Stimulated activated CD8-positive, alpha-beta memory T cell treated with anti-CD3 and anti-CD28 coated beads, Interleukin-2, amount 100 ng/mL, for 1 hour (primary cell): ENCODE measurements around the gene RASGRF1.
"Not testable (repeated sequence)": the region's sequence is repeated elsewhere in the genome, so short reads cannot be mapped to it uniquely, and the experiment has no call there.

Experiments used
- DNase-seq, 2 donors: peaks; one replicate each; pipeline ENCODE4 v3.0.0-alpha.2; 2020; ENCODE audit warnings: low read depth in 2 of 2

Gene RASGRF1

DNA sequence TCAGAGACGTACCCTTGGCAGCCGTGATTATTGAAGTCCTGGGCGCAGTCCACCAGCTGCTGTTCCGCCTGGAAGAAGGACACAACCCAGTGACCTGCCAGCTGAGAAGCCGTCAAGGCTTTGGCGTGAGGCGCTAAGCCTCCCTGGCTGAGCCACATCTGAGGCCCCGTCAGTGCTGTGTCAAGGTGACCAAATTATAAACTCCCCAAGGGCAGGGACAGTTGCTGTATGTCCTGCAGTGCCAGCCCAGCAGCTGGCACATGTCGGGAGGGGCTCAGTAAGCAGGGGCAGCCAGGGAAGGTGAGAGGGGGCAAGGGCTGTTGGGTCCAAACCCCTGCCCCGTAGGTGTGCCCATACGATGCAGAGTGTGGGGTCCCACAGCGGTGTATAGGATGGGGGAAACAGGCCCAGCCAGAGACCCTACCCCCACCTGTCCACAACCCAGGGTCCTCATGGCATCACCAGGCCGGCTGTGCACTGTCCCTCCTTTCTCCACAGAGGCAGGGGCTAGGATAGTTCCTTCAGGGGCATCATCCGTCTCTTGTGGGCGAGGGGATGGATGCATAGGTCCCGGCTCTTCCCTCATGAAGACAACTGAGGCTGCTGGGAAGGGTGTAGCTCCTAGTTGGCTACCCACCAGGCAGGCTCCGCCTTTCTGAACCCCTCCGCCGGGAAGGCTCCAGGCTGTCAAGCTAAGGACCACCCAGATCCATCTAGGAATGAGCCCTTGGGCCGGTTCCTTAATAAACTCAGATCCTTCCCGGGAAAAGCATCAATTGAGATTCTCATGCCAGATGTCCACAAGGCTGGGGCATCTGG, 158.9 kb downstream of the RASGRF1 start:
- no peak for DNase-seq

DNA sequence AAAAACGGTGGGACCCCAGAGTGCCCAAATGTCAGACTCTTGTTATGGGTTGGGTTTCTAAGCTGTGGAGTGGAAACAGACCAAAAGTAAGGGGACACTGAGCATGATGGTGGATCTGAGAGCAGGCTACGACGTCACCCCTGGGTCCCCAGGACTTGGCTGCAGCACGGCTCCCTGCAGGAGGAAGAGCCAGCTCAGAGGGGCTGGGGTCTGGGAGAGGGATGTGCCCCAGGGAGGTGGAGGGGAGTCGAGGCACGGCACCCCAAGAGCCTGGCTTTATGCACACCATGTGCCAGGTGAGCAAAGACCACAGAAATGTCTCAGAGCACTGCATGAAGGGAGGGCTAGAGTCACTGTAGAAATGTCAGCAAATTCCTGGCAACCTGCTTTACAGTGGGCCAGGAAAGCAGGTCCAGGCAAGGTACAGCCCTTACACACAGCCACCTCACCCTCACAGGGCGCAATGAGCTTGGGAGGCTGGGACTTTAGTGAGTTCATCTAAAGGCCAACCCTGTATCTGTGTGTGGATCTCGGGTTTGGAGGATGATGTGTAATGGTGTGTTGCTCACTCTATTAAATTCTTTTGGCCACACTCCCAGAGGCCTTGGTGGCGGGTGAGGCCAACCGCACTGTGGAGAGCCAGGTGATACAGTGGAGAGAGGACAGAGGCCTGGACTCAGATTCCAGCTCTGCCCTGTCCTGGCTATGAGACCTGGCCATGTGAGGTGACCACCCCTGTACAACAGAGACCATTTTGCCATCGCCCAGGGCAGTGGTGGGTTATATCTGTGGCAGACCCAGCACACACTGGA, 159.8 kb downstream of the RASGRF1 start:
- DNase-seq = no peak

DNA sequence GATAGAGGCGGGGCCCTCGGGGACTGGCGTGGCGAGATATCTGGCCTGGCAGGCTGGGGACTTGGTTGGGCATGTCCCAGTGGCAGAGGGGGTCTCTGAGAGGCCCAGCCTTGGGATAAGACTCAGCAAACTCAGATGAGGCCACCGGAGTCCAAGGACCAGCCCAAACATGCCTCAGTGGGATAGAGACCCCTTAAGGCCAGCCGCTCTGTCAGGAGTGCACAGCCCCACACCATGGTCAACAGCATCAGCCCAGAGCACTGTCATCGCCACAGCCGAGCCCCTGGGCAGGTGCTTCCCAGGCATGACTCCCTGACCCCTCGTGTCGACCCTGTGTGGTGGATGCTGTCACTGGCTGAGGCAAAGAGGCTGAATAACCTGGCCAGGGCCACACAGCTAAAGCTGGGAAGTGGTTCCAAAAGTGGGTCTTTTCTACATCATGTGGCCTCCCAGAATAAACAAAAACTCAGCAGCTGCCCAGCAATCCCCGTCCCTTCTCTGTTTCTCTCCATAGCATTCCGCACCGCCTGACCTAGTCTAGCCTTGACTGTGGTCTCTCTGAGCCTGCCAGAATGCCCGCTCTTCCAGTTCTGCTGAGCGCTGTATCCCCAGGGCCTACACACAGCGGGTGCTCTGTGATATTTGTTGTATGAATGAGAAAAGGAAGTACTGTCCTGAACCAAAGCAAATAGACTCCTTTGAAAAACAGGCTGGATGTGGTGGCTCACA, 160.9 kb downstream of the RASGRF1 start:
- no peak for DNase-seq

DNA sequence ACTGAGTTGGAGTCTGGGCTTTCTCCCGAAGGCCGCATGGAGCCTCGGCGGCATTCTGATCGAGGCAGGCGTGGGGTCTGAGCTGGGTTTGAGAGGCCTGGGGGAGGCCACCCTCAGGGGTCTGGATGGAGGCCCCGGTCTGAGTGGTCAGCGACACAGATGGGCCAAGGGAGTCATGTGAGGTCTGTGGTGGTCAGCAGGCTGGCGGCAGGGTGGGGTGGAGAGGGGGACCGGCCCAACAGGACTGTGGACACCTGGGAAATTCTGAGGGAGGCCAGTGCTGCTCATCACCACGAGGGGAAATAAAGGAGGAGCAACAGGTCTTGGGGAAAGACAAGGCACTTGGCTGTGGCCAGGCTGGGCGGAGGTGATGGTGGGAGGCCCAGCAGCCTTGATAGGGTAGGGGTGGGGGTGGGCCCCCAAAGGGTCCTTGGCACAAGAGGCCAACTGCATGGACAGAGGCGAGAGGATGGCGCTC, 161.9 kb downstream of the RASGRF1 start:
- DNase-seq = no peak

DNA sequence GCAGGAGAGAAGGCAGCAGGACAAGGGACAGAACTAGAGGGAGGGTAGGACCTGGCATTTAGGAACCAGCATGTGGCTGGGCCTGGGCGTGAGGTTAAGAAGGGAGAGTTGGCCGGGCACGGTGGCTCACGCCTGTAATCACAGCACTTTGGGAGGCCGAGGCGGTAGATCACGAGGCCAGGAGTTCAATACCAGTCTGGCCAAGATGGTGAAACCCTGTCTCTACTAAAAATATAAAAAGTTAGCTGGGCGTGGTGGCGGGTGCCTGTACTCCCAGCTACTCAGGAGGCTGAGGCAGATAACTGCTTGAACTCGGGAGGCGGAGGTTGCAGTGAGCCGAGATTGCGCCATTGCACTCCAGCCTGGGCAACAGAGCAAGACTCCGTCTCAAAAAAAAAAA, 162.4 kb downstream of the RASGRF1 start:
- DNase-seq = not testable (repeated sequence)

DNA sequence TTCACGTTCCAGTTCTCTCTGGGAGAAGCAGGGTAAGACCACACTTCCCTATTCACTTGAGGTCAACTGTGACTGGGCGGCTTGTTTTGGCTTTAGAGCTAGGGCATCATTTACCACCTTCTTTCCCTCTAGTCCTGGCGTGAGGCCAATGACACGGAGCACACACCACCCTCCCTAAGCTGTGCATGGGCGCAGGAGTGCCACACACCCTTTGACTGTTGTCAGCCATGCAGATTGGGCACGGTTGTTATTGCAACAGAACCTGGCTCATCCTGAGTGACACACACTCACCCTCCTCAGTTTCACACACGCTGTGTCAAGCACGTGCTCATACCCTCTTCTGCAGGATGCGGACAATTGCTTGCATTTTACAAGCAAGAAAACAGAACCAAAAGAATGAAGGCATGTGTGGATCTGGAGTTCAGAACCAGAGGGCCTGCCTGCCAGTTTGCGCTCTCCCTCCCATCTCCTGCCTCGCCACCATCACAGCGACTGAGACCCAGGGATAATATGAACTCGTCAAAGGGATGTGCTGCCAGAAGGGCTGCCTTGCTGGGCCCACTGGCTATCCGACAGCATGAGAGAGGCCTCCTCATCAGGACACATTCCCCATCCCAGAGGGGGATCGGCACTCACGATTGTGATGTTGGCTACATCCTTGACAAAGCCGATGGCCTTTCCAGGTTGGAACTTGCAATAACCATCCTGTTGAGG, 163.3 kb downstream of the RASGRF1 start:
- DNase-seq = no peak

DNA sequence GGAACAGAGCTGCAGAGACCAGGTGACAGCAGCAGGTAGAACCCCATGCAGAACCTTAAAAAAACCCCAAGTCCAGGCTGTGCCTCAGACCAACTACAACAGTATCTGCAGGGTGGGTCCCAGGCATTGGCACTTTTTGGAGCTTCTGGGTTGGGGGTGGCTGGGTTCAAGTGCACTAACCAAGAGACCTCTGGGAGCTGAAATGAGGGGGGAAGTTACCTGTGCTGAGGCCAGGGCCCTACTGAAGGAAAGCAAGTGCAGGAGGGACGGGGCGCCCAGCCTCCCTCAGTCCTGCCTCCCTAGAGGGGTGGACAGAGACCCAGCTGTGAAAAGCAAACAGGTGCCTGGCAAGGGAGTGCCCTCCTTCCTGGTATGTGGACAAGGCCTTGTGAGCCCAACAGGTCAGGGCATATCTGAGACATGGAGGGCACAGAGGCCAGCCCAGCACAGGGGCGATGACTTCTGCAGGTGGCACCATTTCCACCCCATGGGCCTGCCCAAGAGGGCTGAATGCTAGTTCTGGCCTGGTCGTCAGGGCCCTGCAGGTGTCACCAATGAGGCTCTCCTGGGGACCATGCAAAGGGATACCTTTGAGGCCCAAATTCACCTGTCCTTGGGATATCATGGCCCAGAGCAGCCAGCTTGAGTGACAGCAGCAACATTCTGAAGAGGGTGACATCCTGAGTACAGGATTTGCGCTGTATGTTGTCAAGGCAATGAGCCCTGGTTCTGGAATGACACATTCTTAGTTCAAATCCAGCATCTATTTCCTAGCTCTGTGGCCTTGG, 164.4 kb downstream of the RASGRF1 start:
- no peak for DNase-seq

DNA sequence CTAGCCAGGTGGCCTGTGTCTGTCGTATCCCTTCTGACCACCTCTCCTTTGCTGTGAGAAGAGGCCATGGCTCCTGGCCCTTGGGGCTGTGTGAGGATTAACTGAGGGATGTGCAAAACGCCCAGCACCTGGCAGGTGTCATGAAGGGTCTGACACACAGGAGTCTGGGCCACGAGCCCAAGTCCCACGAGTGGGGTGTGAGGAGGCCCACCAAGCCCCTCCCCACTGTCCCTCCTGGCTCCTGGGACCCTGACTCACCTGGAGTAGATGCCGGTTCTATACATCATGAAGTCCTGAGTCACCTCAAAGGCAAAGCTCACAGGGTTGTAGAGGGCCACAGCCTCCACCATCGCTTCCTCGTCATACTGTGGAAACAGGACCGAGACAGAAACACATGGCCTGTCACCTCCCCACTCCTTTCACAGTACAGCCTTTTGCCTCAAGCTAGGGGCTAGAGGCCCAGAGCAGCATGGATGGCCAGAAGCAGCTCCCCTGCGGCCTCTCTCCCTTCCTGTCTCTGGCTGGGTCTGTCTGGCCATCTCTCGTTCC, 165.4 kb downstream of the RASGRF1 start:
- DNase-seq = no peak

DNA sequence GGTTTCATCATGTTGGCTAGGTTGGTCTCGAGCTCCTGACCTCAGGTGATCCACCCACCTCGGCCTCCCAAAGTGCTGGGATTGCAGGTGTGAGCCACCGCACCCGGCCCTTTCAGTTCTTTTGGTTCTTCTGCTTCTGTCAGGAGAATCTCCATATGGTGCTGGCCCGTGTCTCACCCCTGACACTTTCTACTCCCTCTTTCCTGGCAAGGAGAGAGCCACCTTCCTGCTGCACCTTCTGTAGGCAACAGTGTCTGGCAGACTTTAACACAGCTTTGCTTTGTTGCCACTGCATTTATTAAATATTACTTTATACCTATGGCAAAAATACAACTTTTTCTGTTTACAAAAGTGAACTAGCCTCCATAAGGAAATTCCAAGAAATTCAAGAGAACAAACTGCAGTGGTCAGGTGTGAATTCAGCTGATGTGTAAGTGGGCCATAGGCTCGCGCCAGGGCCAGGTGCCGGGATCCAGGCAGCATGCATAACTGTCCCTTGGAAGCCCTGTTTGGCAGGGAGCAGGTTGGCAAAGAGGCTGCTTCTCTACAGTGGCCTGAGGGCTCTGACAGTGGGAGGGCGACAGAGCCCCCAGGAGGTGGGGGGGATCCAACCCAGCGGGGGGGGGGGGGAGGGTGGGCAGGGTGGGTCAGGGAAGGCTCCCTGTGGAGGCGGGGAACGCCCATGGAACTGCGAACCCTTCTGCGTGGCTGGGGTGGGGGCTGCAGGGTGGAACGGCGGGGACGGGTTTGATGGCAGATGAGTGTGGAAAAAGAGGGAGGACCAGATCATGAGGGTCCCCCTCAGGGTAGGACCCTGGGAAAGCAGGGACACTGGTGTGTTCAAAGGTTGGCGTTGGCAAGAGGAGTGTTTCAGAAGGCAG, 166.9 kb downstream of the RASGRF1 start:
- DNase-seq = no peak

DNA sequence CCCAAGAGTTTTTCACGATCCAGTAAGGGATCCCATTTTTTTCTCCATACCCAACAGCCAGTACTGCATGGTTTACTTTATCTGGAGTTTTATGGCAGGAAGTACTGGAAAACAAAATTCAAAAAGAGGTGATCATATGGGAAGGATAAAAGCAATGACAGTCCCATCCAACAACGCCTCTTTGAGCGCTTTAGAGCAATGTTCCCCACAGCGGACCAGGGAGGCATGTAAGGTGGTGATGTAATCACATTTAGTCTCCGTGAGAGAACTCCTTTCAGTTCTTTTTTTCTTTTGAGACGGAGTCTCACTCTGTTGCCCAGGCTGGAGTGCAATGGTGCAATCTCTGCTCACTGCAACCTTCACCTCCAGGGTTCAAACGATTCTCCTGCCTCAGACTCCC, 167.6 kb downstream of the RASGRF1 start:
- DNase-seq = no peak

DNA sequence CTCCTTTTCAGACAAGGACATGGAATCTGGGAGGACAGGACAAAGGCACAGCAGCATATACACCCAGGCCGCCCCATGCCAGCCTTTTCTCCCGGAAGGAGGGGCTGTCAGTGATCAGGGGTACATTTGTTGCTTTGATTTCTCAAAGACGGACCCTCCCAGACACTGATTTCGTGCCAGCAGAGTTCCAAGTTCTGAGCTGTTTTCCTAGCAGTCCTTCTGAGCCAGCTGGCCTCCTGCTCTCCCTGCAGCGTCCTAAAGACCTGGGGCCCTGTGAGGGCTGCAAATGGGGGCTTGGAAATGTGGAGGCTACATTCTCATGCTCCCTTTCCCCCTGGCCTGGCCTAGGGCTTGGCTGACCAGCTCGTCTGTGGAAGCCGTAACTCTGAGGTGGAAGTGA, 168.1 kb downstream of the RASGRF1 start:
- no peak for DNase-seq

DNA sequence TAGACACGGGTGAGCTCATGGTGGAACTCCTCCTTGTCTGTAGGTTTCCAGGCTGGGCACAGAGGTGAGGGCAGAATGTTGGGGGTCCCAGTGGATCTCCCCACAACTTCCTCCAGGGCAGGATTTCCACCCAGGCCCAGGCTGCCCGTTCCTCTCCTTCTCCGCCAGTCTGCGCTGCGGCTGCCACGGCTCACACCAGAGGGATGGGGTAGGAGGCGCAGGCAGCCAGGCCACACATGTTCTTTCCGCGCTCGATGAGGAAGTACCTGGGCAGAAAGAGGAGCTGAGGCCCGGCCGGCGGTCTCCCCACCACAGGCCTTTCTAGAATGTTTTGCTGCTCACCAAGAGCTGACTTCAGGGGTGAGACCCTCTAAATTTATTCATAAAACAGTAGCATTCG, 168.6 kb downstream of the RASGRF1 start:
- DNase-seq = no peak

DNA sequence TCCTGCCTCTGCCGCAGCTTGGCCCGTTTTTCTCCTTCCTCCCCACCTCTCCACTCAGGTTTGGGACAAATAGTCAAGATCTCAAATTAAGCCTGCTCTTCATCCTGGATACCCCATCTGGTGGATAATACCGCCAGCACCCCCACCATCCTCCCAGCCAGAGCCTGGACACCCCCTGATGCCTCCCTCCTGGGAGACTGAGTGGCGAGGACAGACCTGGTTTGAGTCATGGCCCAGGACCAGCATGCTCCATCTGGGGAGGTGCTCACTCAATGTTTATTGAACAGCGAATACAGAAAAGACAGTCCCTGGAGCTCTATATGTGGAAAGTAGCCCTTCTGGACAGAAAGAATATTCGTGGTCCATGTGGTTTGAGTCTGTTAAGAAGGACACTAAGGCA, 169.1 kb downstream of the RASGRF1 start:
- no peak for DNase-seq

DNA sequence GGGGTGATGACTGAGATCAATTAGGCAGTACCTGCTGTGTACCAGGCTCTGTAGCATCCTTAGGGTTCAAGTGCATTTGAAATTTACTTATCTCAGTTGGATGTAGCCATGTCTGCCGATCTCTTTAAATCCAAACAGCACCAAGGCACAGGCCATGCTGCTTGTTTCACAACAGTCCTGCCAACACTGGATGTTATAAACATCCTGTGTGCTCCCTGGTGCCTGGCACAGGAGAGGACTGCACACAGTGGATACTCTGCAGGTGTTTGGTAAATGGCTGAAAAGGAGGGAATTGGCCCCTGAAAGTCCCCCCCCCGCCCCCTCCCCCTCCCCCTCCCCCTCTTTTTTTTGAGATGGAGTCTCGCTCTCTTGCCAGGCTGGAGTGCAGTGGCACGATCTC, 172.7 kb downstream of the RASGRF1 start:
- DNase-seq = no peak

DNA sequence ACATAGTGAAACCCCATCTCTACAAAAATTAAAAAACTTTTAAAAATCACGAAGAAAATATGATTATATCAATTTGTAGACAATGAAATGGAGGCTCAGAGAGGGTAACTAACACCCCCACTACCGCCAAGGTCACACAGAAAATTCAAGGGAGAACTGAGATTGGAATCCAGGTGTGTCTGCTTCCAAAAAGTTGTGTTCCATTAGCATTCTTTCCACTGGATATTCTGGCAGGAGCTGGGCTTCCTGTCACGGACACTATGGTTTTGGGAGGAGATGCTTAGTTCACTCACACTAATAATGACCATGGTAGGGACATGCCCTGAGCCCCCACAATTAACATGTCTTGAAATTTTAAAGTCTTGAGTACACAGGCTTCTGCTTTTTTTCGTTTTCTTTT, 174.5 kb downstream of the RASGRF1 start:
- no peak for DNase-seq

DNA sequence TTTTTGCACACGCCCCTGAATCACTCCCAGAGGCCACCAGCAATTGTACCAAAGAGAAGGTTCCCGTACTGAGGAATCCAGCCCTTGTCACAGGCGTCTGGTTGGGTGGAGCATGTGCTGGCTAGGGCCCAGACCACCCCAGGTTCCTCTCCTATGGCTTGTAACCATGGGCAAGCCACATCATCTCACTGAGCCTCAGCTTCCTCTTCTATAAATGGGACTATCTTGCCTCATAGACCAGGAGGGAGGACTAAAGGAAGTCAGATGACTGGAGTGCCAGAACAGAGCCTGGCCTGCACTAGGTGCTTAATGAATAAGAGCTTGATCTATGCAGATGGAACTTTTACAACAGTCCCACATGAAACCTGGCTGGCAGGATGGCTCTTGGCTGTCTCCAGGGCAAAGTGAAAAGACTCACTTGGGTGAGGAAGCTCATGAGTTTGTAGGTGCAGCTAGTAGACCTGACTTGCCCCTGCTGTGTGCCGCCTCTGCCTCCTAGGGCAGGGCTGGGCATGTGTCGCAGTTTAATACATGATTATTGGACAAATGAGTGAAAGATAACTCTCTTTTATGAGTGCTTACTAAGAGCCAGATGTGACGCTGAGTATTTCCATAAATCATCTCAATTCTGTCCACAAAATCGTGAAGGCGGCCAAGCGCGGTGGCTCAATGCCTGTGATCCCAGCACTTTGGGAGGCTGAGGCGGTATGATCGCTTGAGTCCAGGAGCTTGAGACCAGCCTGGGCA, 175.1 kb downstream of the RASGRF1 start:
- no peak for DNase-seq

DNA sequence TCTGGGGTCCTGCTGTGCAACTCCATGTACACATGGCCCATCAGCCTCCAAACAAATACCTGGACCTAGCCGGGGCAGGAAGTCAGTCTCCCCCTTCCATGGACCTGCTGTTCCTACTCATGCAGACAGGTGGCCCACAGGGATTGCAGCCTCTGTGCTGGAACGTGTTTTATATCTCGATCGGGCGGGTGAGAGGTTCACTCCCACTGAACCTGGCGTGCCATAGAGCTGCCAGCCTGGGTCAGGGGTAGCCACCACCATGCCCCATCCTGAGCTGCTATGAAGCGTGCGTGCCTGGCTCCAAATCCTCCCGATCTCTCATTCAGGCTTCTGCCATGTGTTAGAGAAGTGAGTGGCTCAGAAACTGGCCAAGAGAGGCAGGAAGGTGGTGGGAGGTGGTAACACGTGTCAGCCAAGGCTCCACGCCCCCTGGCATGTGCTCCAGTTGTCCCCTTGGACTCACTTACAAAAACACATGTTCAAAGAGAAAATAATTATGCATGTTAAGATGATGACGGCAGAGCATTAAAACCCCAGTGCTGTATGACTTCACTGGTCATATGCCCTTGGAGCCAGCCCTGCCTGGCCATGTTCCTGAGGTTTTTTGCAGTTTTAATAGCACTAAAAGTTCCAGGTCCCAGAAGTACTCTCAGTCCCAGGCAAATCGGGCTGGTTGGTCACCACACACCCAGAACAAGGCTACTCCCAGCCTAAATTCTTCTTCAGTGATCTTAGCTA, 176.4 kb downstream of the RASGRF1 start:
- no peak for DNase-seq

DNA sequence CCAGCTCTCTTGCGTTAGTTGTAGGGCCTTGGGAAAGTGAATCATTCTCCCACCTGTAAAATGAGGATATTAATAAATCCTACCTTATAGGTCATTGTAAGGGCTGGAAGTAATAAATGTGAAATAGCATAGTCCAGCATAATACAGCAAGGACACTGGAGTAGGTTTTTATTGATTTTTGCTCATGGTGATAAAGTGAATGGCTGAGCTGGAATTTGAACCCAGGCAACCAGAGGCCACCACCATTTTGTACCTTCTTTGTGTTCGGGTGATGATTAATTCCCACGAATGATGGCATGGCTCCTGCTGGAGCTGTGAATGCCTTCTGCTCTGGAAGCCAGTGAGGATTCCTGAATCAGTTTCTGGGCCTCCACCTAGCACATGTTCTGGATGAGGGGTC, 177.6 kb downstream of the RASGRF1 start:
- DNase-seq = no peak
